SU-DHL-6 (cell line): ENCODE measurements around the gene PARP8.

ENCODE experiments used
- H2AFZ ChIP-seq: fragments of 200-600 bp; sonication (generic); 2 replicates; pipeline ENCODE4 v1.6.1; 2014; ENCODE audit warnings: low read depth, mild to moderate bottlenecking, moderate library complexity, mixed read lengths, antibody characterized with exemption, low read length; ENCODE audit not compliant: severe bottlenecking
- H3F3A ChIP-seq: fragments of 200-600 bp; shearing (Covaris generic); 2 replicates; pipeline ENCODE4 v1.6.0; 2016; ENCODE audit warnings: antibody characterized with exemption, mild to moderate bottlenecking; ENCODE audit not compliant: insufficient read depth
- H3K27ac ChIP-seq: fragments of 200-600 bp; sonication (generic); 2 replicates; pipeline ENCODE4 v1.5.1; 2016; ENCODE audit warnings: low read depth, mild to moderate bottlenecking, low read length, moderate library complexity, mixed read lengths
- H3K27me3 ChIP-seq: fragments of 200-600 bp; sonication (generic), shearing (Covaris generic); 2 replicates; pipeline ENCODE4 v1.6.0; 2014; ENCODE audit warnings: mild to moderate bottlenecking, low read length
- H3K36me3 ChIP-seq: fragments of 200-600 bp; sonication (generic); 2 replicates; pipeline ENCODE4 v1.6.1; 2014; ENCODE audit warnings: mild to moderate bottlenecking, low read length, mixed read lengths
- H3K4me2 ChIP-seq: fragments of 300-600, 200-600 bp; shearing (Covaris generic), sonication (generic); 2 replicates; pipeline ENCODE4 v1.6.0; 2014; ENCODE audit warnings: low read length, low read depth, mild to moderate bottlenecking; ENCODE audit not compliant: poor library complexity, severe bottlenecking
- H3K4me3 ChIP-seq: fragments of 200-600 bp; sonication (generic); 2 replicates; pipeline ENCODE4 v1.5.1; 2014; ENCODE audit warnings: antibody characterized with exemption, low read length, mild to moderate bottlenecking, mixed read lengths; ENCODE audit not compliant: insufficient read depth, poor library complexity, severe bottlenecking
- H3K79me2 ChIP-seq: fragments of 200-600 bp; sonication (generic); 2 replicates; pipeline ENCODE4 v1.6.1; 2014; ENCODE audit warnings: mild to moderate bottlenecking, low read length, moderate library complexity; ENCODE audit not compliant: insufficient read depth
- H3K9ac ChIP-seq: fragments of 200-600 bp; sonication (generic); 2 replicates; pipeline ENCODE4 v1.7.0; 2014; ENCODE audit warnings: mild to moderate bottlenecking, low read length
- H3K9me2 ChIP-seq: fragments of 200-600 bp; sonication (generic); replicated peaks from 2 replicates; pipeline ENCODE4 v1.6.1; 2014; ENCODE audit warnings: low read length; ENCODE audit not compliant: insufficient read depth
- H3K9me3 ChIP-seq: fragments of 200-600 bp; sonication (generic); 2 replicates; pipeline ENCODE4 v1.6.1; 2014; ENCODE audit warnings: low read length, mixed read lengths; ENCODE audit not compliant: insufficient read depth
- H4K20me1 ChIP-seq: fragments of 200-600 bp; sonication (generic); 2 replicates; pipeline ENCODE4 v1.6.1; 2014; ENCODE audit warnings: low read depth, mild to moderate bottlenecking, antibody characterized with exemption, low read length, moderate library complexity, mixed read lengths
- CTCF ChIP-seq: fragments of 200-600 bp; sonication (generic); IDR thresholded peaks from one replicate; pipeline ENCODE4 v1.5.1; 2017; ENCODE audit warnings: antibody characterized with exemption, mild to moderate bottlenecking, low read length, moderate library complexity; ENCODE audit not compliant: insufficient read depth, poor library complexity, severe bottlenecking
- EZH2phosphoT487 ChIP-seq: fragments of 200-600 bp; sonication (generic), shearing (Covaris generic); conservative IDR thresholded peaks from 2 replicates; pipeline ENCODE4 v1.6.1; 2018; ENCODE audit warnings: mild to moderate bottlenecking, antibody characterized with exemption, low read length, moderate library complexity, mixed read lengths

PARP8 gene

DNA sequence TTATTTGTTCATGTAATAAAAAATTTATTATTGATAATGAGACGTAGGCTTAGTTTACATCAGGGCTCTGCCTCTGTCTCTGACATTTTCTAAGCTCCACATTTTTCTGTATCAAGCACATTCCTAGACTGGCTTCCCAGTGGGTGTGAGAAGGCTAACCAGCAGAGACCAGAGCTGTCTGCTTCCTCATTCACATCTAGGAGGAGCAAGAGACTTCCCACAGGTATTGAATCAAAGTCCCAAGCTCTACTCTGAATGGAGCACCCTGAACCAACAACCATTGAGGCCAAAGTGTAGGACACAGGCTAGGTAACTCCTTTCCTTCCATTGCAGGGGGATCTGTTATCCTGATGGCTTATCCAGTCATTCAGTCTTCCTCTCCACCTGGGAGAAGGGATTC lies 72.4 kb downstream of the PARP8 start:
- Histone ChIP-seq H4K20me1 (no peaks in the 10 kb centered on the region), H3K79me2 (no peaks in the 10 kb centered on the region), H3K4me3 (no peak overlapping the region), H3K4me2 (no peak overlapping the region), H3K27me3 (no peaks in the 10 kb centered on the region), H3K9me2 (no peaks in the 10 kb centered on the region), H3F3A (no peaks in the 10 kb centered on the region), H3K9me3 (no peaks in the 10 kb centered on the region), H3K27ac (no peak overlapping the region), H3K36me3 (no peaks in the 10 kb centered on the region), H2AFZ (no peak overlapping the region), H3K9ac (no peak overlapping the region)
- TF ChIP-seq EZH2phosphoT487 (no peak), CTCF (no peak)

DNA sequence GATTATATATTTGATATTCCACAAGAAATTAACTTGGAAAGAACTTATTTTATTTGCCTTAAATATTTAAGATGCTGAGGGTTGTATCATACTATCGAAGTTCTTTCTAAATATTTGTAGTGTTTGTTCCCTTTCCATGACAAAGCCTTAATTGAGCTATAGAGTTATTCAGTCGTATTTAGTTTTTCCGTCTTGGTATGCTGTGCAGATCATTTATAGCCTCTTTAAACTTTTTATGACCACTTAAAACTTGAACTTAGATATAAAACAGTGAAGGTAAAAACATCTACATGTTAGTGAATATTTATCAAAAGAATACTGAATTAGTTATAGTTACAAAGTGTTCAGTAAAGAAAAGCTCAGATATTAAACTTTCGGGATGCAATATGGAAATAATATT lies 74.4 kb downstream of the PARP8 start:
- Histone ChIP-seq H2AFZ (no peak overlapping the region), H3K4me3 (no peak overlapping the region), H3K27me3 (no peaks in the 10 kb centered on the region), H4K20me1 (no peaks in the 10 kb centered on the region), H3K36me3 (no peaks in the 10 kb centered on the region), H3K9me3 (no peaks in the 10 kb centered on the region), H3K27ac (no peak overlapping the region), H3K79me2 (no peaks in the 10 kb centered on the region), H3F3A (no peaks in the 10 kb centered on the region), H3K4me2 (no peak overlapping the region), H3K9me2 (no peaks in the 10 kb centered on the region), H3K9ac (no peak overlapping the region)
- TF ChIP-seq EZH2phosphoT487 = no peak
- no peak for TF ChIP-seq CTCF

GRCh38 chr5:50744776-50745175 lies 78.3 kb downstream of the PARP8 start:
- TF ChIP-seq CTCF (no peak), EZH2phosphoT487 (no peak)
- peak overlapping the region; percentile 12 for H3K4me2 ChIP-seq
- no peaks in the 10 kb centered on the region for H3K36me3 ChIP-seq
- H3K27me3 ChIP-seq = no peaks in the 10 kb centered on the region
- H3K9me2 ChIP-seq = no peaks in the 10 kb centered on the region
- no peaks in the 10 kb centered on the region for H3K9me3 ChIP-seq
- H3K27ac ChIP-seq = no peak overlapping the region
- H3K4me3 ChIP-seq = no peak overlapping the region
- H3K79me2 ChIP-seq = no peaks in the 10 kb centered on the region
- no peak overlapping the region for H2AFZ ChIP-seq
- no peak overlapping the region for H3K9ac ChIP-seq
- no peaks in the 10 kb centered on the region for H3F3A ChIP-seq
- H4K20me1 ChIP-seq = no peaks in the 10 kb centered on the region
